ENCODE data around the gene PRKCH.

PRKCH gene

GRCh38 chr14:61511558-61511948 lies 190.2 kb downstream of the PRKCH start:
- DNase-seq (ENCODE audit: low read depth, low spot score): peak; percentile 58

DNA sequence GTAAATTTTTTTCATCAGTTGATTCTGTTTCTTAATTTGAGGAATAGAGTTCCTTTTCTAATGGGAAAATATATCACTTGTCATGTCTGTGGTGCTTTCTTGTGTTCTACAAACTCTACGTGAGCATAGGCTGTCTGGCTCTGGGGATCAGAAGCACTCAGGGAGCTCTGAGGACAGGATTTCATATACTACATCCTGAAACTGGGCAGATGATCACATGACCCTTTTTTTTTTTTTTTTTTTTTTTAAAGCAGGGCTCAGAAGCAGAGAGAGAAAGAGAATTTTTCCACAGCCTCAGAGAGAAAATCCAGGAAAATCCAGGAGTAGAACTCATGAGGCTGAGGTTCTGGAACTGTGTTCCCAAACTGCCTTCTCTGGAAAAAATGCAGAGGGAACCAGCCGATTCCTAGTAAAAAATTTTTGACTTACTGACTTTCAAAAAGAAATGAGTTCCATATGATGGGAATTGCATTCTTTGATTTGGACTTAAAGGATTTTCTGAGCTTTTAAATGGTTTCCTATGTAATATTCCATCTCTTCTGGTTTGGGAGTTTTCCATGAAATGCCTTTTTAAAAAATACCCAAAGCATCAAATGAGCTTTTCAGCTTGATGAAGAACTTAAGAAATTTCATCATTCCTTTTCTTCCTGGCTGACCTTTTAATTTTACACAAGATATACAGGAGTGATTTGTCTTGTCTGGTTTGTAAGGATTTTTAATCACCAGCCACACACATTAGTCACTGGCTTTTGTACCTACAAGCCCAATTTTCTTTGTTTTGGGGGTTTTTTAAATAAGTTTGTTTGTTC lies 190.9 kb downstream of the PRKCH start:
- no peak for DNase-seq (ENCODE audit: low read depth, low spot score)

GRCh38 chr14:61513986-61514830 lies 192.8 kb downstream of the PRKCH start:
- DNase-seq (ENCODE audit: low read depth, low spot score): no peak

GRCh38 chr14:61514927-61515326 lies 193.5 kb downstream of the PRKCH start:
- no peak for DNase-seq (ENCODE audit: low read depth, low spot score)

GRCh38 chr14:61515436-61516117 lies 194.2 kb downstream of the PRKCH start:
- DNase-seq (ENCODE audit: low read depth, low spot score): no peak

GRCh38 chr14:61516118-61516743 lies 194.9 kb downstream of the PRKCH start:
- DNase-seq (ENCODE audit: low read depth, low spot score): no peak

GRCh38 chr14:61516964-61517653 lies 195.7 kb downstream of the PRKCH start:
- no peak for DNase-seq (ENCODE audit: low read depth, low spot score)

- no peak for DNase-seq (ENCODE audit: low read depth, low spot score)
Observed at GRCh38 chr14:61517911-61518384, 196.6 kb downstream of the PRKCH start.

GRCh38 chr14:61518403-61518802 lies 197.0 kb downstream of the PRKCH start:
- DNase-seq (ENCODE audit: low read depth, low spot score): no peak

- DNase-seq (ENCODE audit: low read depth, low spot score): no peak
Observed at GRCh38 chr14:61519106-61519505, 197.7 kb downstream of the PRKCH start.

GRCh38 chr14:61519735-61520134 lies 198.4 kb downstream of the PRKCH start:
- no peak for DNase-seq (ENCODE audit: low read depth, low spot score)

DNA sequence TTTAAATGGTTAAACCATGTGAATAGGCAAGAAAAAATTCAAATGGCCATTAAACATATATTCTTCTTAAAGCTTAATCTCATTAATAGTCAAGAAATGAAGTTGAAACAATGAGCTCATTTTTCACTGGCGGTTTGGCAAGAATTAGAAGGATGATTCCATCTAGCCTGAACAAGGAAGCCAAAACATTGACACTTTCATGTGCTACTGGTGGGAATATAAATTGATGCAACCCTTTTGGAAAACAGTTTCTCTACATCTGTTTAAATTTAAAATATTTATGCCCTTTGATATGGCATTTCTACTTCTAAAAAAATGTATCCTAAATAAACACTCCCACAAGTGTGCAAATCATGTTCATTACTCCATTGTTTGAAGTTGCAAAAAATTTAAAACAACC lies 199.2 kb downstream of the PRKCH start:
- no peak for DNase-seq (ENCODE audit: low read depth, low spot score)

DNA sequence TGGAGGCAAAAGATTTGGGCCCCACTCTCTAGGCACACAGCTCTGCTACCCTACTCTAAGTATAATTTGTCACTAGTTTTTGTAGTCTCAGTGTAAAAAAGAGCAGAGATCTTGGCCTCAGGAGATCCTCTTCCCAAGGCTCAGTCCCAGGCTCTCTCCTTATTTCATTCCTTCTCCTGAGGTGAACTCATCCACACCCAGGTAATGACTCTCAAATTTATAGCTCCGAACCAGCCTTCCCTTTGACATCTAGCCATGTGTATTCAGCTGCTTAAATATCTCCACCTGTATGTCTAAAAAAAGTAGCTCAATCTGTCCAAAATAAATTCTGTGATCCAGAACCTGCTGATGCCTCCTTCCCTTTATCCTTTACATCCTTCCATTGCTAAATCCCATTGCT lies 200.4 kb downstream of the PRKCH start:
- no peak for DNase-seq (ENCODE audit: low read depth, low spot score)

DNA sequence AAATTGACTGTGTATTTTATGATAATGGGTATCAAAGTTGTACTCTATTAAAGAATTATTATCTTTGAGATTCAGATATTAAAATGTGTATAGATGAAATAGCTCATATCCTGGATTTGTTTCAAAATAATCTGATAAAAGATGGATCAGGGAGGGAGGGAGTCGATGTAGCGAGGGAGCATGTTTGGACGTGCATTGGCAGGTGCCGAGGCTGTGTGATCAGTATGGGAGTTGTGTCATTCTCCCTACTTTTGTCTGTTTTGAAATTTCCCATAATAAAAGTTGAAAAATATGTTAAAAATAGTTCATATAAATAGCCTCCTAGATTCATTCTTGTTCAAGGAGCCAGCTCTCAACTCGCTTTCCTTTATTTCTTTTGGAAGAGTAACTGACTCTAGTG lies 202.4 kb downstream of the PRKCH start:
- no peak for DNase-seq (ENCODE audit: low read depth, low spot score)

DNA sequence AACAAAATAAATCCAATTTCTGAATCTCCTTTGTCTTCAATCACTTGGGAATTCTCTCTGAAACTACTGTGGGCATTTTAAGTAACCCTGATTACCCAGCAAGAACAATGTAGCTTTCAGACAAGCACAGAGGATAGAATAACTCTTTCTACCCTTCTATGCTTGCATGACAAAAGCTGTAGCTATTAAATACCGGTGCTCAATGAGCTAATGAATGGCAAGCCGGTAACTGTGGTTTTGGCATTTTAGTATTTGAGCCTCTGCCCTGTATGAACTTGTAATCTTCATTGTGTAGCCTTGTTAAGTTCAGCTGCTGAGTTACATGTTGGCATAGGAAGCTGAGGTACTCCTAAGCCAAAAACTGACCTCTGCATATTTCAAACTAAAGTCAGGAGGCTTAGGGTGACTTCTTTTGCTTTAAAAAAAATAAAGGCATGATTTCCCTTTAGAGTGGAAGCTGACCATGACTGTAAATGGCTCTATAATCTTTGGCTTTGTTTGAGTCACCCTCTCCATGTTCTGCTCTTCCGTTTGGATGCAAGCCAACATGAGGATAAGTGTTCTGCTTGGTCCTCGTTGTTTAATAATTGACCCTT lies 202.9 kb downstream of the PRKCH start:
- no peak for DNase-seq (ENCODE audit: low read depth, low spot score)

DNA sequence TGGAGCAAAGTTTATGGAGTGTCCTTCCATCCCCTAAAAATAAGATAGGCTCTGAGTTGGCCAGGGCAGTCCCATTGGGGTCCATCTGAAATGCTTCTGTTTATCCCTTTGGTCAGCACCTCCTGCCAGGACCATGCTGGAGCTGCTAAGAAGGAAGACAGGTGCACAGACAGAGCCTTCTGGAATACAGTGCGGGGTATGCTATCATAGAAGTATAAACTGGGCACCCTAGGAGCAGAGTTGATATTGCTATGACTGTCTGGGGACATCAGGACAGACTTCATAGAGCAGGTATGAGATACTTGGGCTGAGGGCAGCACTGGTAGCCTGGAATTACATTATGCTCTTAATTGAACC lies 203.5 kb downstream of the PRKCH start:
- DNase-seq (ENCODE audit: low read depth, low spot score): no peak

GRCh38 chr14:61525293-61526011 lies 204.1 kb downstream of the PRKCH start:
- peak; percentile 6 for DNase-seq (ENCODE audit: low read depth, low spot score)

GRCh38 chr14:61526405-61527312 lies 205.3 kb downstream of the PRKCH start:
- DNase-seq (ENCODE audit: low read depth, low spot score): no peak
